Measurements from ENCODE around the gene PCTP. TPM values are rescaled to one million over a fixed set of nuclear protein-coding genes. Genes with fewer than 3 reads are reported as not detected.

The PCTP gene
- total RNA-seq, 2 experiments from 2014 or later = 8.7 to 9.2 TPM

DNA sequence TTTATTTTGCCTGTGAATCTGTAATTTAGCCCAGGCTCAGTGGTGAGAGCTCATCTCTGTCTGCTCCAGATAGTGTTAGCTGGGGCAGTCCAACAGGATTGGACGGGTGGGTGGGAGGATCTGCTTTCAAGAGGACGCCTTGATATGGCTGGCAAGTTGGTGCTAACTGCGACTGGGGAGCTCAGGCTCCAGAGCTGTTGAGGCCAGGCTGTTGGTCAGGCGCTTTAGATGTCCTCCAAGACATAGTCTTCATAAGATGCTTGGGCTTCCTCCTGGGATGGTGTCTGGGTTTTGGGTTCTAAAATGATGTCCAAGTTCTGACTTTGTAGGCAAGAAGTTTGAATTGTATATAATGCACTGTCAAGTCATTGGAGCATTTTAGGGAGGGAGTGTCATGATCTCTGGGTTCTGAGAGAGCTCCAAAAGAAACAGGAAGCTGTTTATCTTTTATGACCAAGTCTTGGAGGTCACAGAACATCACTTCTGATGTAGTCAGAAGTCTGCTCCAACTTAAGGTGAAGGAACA is 12.8 kb upstream of the PCTP start:
- peaks cover 22% of the 10 kb centered on the region for H3K4me1 Mint-ChIP-seq
- H3K27ac Mint-ChIP-seq = no peak overlapping the region
- no peaks in the 10 kb centered on the region for H3K9me3 Mint-ChIP-seq
- H3K36me3 Mint-ChIP-seq = no peaks in the 10 kb centered on the region
- no peak overlapping the region for H3K4me3 Mint-ChIP-seq
- peaks cover 21% of the 10 kb centered on the region for H3K27me3 Mint-ChIP-seq
- no peak for DNase-seq

GRCh38 chr17:55740511-55741355 is 10.1 kb upstream of the PCTP start:
- H3K9me3 Mint-ChIP-seq = no peaks in the 10 kb centered on the region
- H3K27me3 Mint-ChIP-seq = peaks cover 25% of the 10 kb centered on the region
- no peak overlapping the region for H3K27ac Mint-ChIP-seq
- no peak overlapping the region for H3K4me3 Mint-ChIP-seq
- H3K36me3 Mint-ChIP-seq = no peaks in the 10 kb centered on the region
- peaks cover 2% of the 10 kb centered on the region for H3K4me1 Mint-ChIP-seq
- no peak for DNase-seq

- no peaks in the 10 kb centered on the region for H3K4me1 Mint-ChIP-seq
- H3K27ac Mint-ChIP-seq = no peak overlapping the region
- H3K36me3 Mint-ChIP-seq = no peaks in the 10 kb centered on the region
- no peak overlapping the region for H3K4me3 Mint-ChIP-seq
- peaks cover 28% of the 10 kb centered on the region for H3K27me3 Mint-ChIP-seq
- DNase-seq = no peak
- no peaks in the 10 kb centered on the region for H3K9me3 Mint-ChIP-seq
Observed at GRCh38 chr17:55741356-55741700, 9.5 kb upstream of the PCTP start.

GRCh38 chr17:55742272-55743102 is 8.4 kb upstream of the PCTP start:
- no peak overlapping the region for H3K27ac Mint-ChIP-seq
- H3K27me3 Mint-ChIP-seq = peaks cover 33% of the 10 kb centered on the region
- H3K4me1 Mint-ChIP-seq = no peaks in the 10 kb centered on the region
- no peak for DNase-seq
- H3K36me3 Mint-ChIP-seq = no peaks in the 10 kb centered on the region
- no peak overlapping the region for H3K4me3 Mint-ChIP-seq
- H3K9me3 Mint-ChIP-seq = no peaks in the 10 kb centered on the region

DNA sequence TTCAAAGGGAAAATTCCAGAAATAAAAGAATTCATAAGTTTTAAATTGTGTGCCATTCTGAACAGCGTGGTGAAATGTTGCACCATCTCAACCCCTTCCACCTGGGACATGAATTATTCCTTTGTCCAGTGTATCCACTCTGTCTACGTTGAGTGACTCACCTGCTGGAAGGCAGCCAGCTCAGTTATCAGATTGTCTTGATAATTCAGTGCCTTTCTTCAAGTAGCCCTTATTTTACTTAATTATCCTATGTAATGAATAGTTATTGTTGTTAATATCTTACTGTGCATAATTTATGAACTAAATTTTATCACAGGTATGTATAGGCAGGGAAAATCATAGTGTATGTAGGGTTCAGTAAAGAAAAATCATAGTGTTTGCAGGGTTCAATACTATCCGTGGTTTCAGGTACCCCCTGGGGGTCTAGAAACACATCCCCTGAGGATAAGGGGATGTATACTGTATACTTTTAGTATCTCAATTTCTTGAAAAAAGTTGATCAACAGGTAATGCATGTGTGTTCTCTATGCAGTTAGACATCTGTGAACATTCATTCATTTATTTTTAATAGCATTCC is 7.7 kb upstream of the PCTP start:
- Mint-ChIP-seq H3K27ac (no peak overlapping the region), H3K27me3 (peaks cover 34% of the 10 kb centered on the region)

GRCh38 chr17:55745258-55745657 is 5.6 kb upstream of the PCTP start:
- Mint-ChIP-seq H3K27ac (no peak overlapping the region), H3K4me3 (no peak overlapping the region), H3K4me1 (no peaks in the 10 kb centered on the region), H3K27me3 (peaks cover 38% of the 10 kb centered on the region), H3K36me3 (no peaks in the 10 kb centered on the region), H3K9me3 (no peaks in the 10 kb centered on the region)
- no peak for DNase-seq

More for the DNA sequence above, 7.7 kb upstream of the PCTP start:
- Mint-ChIP-seq H3K4me3 (no peak overlapping the region), H3K9me3 (no peaks in the 10 kb centered on the region), H3K36me3 (no peaks in the 10 kb centered on the region), H3K4me1 (no peaks in the 10 kb centered on the region)
- no peak for DNase-seq

DNA sequence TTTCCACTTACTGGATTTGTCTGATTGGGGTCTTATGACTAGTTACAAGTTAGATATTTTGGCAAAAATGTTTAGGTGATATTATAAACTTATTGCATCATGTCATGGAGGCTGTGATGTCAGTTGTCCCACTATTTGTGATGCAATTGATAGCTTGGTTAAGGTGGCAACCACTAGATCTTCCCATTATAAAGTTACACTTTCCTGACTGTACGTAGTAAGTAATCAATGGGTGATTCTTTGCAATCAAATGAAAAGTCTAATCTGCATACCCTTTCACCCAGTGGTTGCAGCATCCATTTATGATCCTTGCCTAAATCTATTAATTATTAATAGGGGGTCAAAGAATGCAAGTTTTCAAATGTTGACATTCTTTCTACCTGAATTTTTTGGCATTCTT is 4.4 kb upstream of the PCTP start:
- peaks cover 8% of the 10 kb centered on the region for H3K4me1 Mint-ChIP-seq
- no peak overlapping the region for H3K4me3 Mint-ChIP-seq
- H3K27me3 Mint-ChIP-seq = peaks cover 34% of the 10 kb centered on the region
- no peaks in the 10 kb centered on the region for H3K36me3 Mint-ChIP-seq
- no peaks in the 10 kb centered on the region for H3K9me3 Mint-ChIP-seq
- H3K27ac Mint-ChIP-seq = no peak overlapping the region
- no peak for DNase-seq

DNA sequence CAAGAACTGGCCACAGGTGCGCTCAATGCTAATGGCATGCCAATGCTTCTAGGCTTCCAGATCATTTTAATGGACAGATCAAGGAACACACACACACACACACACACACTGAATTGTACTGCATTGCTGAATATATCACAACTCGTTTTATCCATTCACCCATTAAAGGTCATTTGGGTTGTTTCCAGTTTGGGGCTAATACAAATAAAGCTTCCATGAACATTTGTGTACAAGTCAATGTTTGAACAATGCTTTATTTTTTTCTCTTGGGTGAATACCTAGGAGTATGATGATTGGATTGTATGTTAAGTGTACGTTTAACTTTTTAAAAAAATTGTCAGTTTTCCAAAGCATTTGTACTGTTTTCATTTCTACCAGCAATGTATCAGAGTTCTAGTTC is 3.6 kb upstream of the PCTP start:
- Mint-ChIP-seq H3K4me1 (peaks cover 14% of the 10 kb centered on the region), H3K27me3 (peaks cover 34% of the 10 kb centered on the region)

DNA sequence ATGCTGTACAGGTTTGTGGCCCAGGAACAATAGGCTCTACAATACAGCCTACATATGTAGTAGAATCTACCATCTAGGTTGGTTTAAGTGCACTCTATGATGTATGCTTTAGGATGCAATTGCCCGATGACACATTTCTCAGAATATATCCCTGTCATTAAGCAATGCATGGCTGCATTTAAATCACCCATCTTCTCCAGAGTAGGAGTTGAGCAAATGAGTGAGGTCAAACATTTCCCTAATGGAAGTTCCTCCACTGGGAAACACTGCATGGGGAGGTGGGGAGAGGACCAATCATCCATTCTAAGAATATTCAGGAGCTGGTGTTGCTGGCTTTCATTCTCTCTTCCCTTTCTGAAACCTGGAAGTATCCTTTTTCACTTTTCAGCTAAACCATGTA is 2.0 kb upstream of the PCTP start:
- H3K9me3 Mint-ChIP-seq = no peaks in the 10 kb centered on the region
- H3K4me3 Mint-ChIP-seq = no peak overlapping the region
- no peak overlapping the region for H3K27ac Mint-ChIP-seq
- H3K27me3 Mint-ChIP-seq = peaks cover 34% of the 10 kb centered on the region
- peaks cover 18% of the 10 kb centered on the region for H3K4me1 Mint-ChIP-seq
- no peaks in the 10 kb centered on the region for H3K36me3 Mint-ChIP-seq
- no peak for DNase-seq

More for the DNA sequence above, 3.6 kb upstream of the PCTP start:
- no peaks in the 10 kb centered on the region for H3K36me3 Mint-ChIP-seq
- no peak overlapping the region for H3K4me3 Mint-ChIP-seq
- no peak overlapping the region for H3K27ac Mint-ChIP-seq
- no peaks in the 10 kb centered on the region for H3K9me3 Mint-ChIP-seq
- no peak for DNase-seq

DNA sequence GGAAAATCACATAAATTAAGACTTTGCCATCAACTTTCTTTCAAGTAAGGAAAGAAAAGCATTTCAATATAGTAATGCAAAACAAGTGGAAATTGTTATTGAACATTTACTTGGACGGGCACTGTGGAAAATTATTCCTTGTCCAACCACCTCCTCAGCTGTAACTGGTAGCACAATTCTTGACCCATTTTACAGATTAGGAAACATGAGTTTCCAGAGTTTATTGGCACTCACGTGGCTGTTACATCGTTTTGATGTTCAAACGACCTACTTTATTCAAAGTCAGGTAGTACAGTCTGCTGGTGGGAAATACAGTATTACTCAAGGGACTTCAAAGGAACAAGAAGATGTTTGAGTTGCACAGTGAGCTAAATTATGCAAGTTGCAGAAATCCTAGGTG is 866 bp upstream of the PCTP start:
- H3K4me1 Mint-ChIP-seq = peaks cover 18% of the 10 kb centered on the region
- no peak overlapping the region for H3K27ac Mint-ChIP-seq
- DNase-seq = no peak
- H3K9me3 Mint-ChIP-seq = no peaks in the 10 kb centered on the region
- no peak overlapping the region for H3K4me3 Mint-ChIP-seq
- peaks cover 34% of the 10 kb centered on the region for H3K27me3 Mint-ChIP-seq
- no peaks in the 10 kb centered on the region for H3K36me3 Mint-ChIP-seq

DNA sequence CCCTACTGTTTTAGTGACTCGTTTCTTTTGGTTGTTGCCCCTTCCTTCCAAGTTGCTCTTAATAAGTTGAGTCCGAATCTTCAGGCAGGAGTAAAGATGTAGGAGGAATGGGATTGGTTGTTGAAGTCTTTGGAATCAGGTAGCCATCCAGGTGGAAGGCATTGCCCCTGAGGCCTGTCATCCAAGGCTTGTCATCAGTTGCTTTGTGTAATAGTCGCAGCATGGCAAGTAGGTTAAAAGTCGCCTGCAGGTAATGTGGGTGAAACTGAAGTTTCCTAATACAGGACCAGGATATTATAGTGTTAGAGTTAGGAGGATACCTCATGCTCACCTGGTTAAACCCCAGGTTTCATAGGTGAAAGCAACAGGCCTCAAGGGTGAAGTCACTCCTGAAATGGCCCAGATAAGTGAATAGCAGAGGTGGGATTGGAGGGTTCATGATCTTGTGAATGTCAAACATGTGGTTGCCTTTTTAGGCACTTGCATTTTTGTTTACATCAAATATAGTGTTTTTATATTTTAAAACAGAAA is 934 bp downstream of the PCTP start:
- Mint-ChIP-seq H3K9me3 (no peaks in the 10 kb centered on the region), H3K36me3 (no peaks in the 10 kb centered on the region), H3K4me1 (peaks cover 18% of the 10 kb centered on the region), H3K4me3 (peak overlapping the region; percentile 79), H3K27me3 (peaks cover 17% of the 10 kb centered on the region), H3K27ac (no peak overlapping the region)
- DNase-seq = no peak

- Mint-ChIP-seq H3K4me1 (peaks cover 9% of the 10 kb centered on the region), H3K9me3 (no peaks in the 10 kb centered on the region), H3K27ac (no peak overlapping the region), H3K4me3 (no peak overlapping the region), H3K36me3 (no peaks in the 10 kb centered on the region), H3K27me3 (no peaks in the 10 kb centered on the region)
- DNase-seq = no peak
Observed at GRCh38 chr17:55756689-55757088, 5.8 kb downstream of the PCTP start.

GRCh38 chr17:55757659-55758058 is 6.8 kb downstream of the PCTP start:
- no peak overlapping the region for H3K27ac Mint-ChIP-seq
- H3K4me3 Mint-ChIP-seq = no peak overlapping the region
- H3K4me1 Mint-ChIP-seq = peaks cover 4% of the 10 kb centered on the region
- no peaks in the 10 kb centered on the region for H3K9me3 Mint-ChIP-seq
- no peak for DNase-seq
- no peaks in the 10 kb centered on the region for H3K36me3 Mint-ChIP-seq
- H3K27me3 Mint-ChIP-seq = no peaks in the 10 kb centered on the region

GRCh38 chr17:55758171-55758570 is 7.3 kb downstream of the PCTP start:
- Mint-ChIP-seq H3K4me3 (no peak overlapping the region), H3K4me1 (peaks cover 2% of the 10 kb centered on the region)
- DNase-seq = no peak

More at GRCh38 chr17:55758171-55758570, 7.3 kb downstream of the PCTP start:
- Mint-ChIP-seq H3K27me3 (no peaks in the 10 kb centered on the region), H3K36me3 (no peaks in the 10 kb centered on the region), H3K9me3 (no peaks in the 10 kb centered on the region), H3K27ac (no peak overlapping the region)
